HEK293 (cell line): Measurements from ENCODE around the gene JOSD2.
A peak's percentile ranks its signal among the peaks of the same experiment; 100 is the strongest.

Source experiments
- CTCF ChIA-PET: fragments of 350-600 bp; formaldehyde crosslinking; extraction: SDS; loops from one replicate; lab custom pipeline; 2021; ENCODE audit warnings: antibody characterized with exemption; lab: Yijun Ruan, JAX
- POLR2A ChIA-PET: fragments of 300-600 bp; formaldehyde crosslinking; extraction: SDS; loops from one replicate; lab custom pipeline; 2020; ENCODE audit warnings: antibody characterized with exemption, inconsistent platforms; lab: Yijun Ruan, JAX
- H3K27ac ChIP-seq: fragments of 200-500 bp; sonication (Bioruptor generic); 2 replicates; pipeline ENCODE4 v1.5.1; 2014; ENCODE audit warnings: low read depth, low read length, control low read depth, inconsistent platforms; ENCODE audit errors: extremely low read depth
- H3K36me3 ChIP-seq, 2 experiments: fragments of 200-500 bp in 1 of 2; sonication (Bioruptor generic) in 1 of 2; 1 replicate in 1 of 2; 2 replicates in 1 of 2; pipeline ENCODE4 v1.5.1; 2014 to 2017; ENCODE audit warnings: inconsistent platforms in 2 of 2, low read length in 2 of 2; ENCODE audit not compliant: control insufficient read depth in 2 of 2, insufficient read depth in 1 of 2
- H3K4me1 ChIP-seq: fragments of 200-500 bp; sonication (Bioruptor generic); 2 replicates; pipeline ENCODE4 v1.5.1; 2014; ENCODE audit warnings: mild to moderate bottlenecking, low read length, inconsistent platforms; ENCODE audit not compliant: control insufficient read depth, insufficient read depth
- H3K4me3 ChIP-seq: 2 replicates; pipeline ENCODE4 v1.5.1; 2011; ENCODE audit warnings: low read depth, mild to moderate bottlenecking, control low read depth, low read length, moderate library complexity
- H3K9me3 ChIP-seq: fragments of 200-500 bp; sonication (Bioruptor generic); 2 replicates; pipeline ENCODE4 v1.5.1; 2014; ENCODE audit warnings: low read depth, low read length, inconsistent platforms; ENCODE audit not compliant: control insufficient read depth, insufficient read depth
- GLI4 ChIP-seq: fragments of 450-650 bp; formaldehyde crosslinking; IDR thresholded peaks from 2 replicates; pipeline ENCODE4 v1.5.1; 2016; ENCODE audit warnings: missing biosample characterization, missing genetic modification characterization
- GLIS1 ChIP-seq: fragments of 450-650 bp; formaldehyde crosslinking; IDR thresholded peaks from 2 replicates; pipeline ENCODE4 v1.5.1; 2016; ENCODE audit warnings: missing biosample characterization, missing genetic modification characterization
- ZBTB6 ChIP-seq: fragments of 450-650 bp; formaldehyde crosslinking; IDR thresholded peaks from 2 replicates; pipeline ENCODE4 v1.5.1; 2017; ENCODE audit warnings: missing biosample characterization, missing genetic modification characterization
- ZNF121 ChIP-seq: fragments of 450-650 bp; formaldehyde crosslinking; IDR thresholded peaks from 2 replicates; pipeline ENCODE4 v1.5.1; 2016; ENCODE audit warnings: missing biosample characterization, missing genetic modification characterization
- ZNF280D ChIP-seq: fragments of 450-650 bp; formaldehyde crosslinking; IDR thresholded peaks from 2 replicates; pipeline ENCODE4 v1.5.1; 2016; ENCODE audit warnings: missing biosample characterization, missing genetic modification characterization
- ZNF341 ChIP-seq: fragments of 450-650 bp; formaldehyde crosslinking; IDR thresholded peaks from 2 replicates; pipeline ENCODE4; 2016; ENCODE audit warnings: low read depth, missing biosample characterization, missing genetic modification characterization
- ZNF366 ChIP-seq: fragments of 450-650 bp; formaldehyde crosslinking; conservative IDR thresholded peaks from 2 replicates; pipeline ENCODE4 v1.5.1; 2016; ENCODE audit warnings: missing biosample characterization, missing genetic modification characterization
- ZNF549 ChIP-seq: fragments of 450-650 bp; IDR thresholded peaks from 2 replicates; pipeline ENCODE4 v1.5.1; 2018; ENCODE audit warnings: missing biosample characterization, missing genetic modification characterization, mild to moderate bottlenecking, inconsistent platforms, moderate library complexity
- TF ChIP-seq, protein P1 (sequence below): fragments of 450-650 bp; formaldehyde crosslinking; IDR thresholded peaks from 2 replicates; pipeline ENCODE4 v1.5.1; 2016; ENCODE audit warnings: missing biosample characterization, missing genetic modification characterization
- TF ChIP-seq, protein P2 (sequence below): fragments of 450-650 bp; formaldehyde crosslinking; IDR thresholded peaks from 2 replicates; pipeline ENCODE4 v1.5.1; 2016; ENCODE audit warnings: missing biosample characterization, missing genetic modification characterization
- TF ChIP-seq, protein P3 (sequence below): fragments of 450-650 bp; formaldehyde crosslinking; IDR thresholded peaks from 2 replicates; pipeline ENCODE4 v1.5.1; 2017; ENCODE audit warnings: missing biosample characterization, missing genetic modification characterization

The JOSD2 gene

DNA sequence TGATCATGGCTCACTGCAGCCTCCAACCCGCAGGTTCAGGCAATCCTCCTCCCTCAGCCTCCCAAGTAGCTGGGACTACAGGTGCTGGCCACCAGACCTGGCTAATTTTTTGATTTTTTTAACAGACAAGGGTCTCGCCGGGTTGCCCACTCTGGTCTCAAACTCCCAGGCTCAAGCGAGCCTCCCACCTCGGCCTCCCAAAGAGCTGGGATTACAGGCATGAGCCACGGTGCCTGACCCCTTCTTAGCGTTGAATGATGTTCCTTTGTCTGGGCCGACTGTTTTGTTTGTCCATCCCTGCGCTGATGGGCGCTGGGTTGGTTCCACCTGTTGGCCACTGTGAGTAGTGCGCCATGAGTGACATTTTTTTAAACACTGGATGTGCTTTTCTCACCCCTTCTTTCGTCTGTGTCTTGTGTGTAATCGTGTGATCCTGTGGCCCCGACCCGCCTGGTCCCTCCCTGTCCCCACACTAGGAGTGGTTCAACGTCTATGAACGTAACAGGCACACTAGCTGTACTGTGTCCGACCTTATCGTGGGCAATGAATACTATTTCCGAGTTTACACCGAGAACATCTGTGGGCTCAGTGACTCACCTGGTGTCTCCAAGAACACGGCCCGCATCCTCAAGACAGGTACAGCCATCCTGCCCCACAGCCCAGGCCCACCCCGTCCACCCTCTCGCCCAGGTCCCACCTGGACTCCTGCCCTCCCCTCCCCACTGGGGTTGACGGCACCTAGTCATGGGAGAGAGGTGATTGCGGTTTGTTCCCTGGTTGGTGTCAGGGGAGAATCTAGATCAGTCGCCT, 49.7 kb downstream of the JOSD2 start (continued):
- TF ChIP-seq, protein P1, sequence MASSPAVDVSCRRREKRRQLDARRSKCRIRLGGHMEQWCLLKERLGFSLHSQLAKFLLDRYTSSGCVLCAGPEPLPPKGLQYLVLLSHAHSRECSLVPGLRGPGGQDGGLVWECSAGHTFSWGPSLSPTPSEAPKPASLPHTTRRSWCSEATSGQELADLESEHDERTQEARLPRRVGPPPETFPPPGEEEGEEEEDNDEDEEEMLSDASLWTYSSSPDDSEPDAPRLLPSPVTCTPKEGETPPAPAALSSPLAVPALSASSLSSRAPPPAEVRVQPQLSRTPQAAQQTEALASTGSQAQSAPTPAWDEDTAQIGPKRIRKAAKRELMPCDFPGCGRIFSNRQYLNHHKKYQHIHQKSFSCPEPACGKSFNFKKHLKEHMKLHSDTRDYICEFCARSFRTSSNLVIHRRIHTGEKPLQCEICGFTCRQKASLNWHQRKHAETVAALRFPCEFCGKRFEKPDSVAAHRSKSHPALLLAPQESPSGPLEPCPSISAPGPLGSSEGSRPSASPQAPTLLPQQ (tag by site-specific recombination), result peak; percentile 32; the same call in 1 of the 2 replicates
- TF ChIP-seq GLI4 (tag by site-specific recombination), result peak; percentile 12; the same call in 1 of the 2 replicates
- TF ChIP-seq ZNF366 (tag by site-specific recombination), result peak; percentile 51
- TF ChIP-seq ZNF121 (tag by site-specific recombination), result peak; percentile 68
- TF ChIP-seq GLIS1 (tag by site-specific recombination), result peak; percentile 28; the same call in 1 of the 2 replicates
- TF ChIP-seq ZBTB6, result no peak

GRCh38 chr19:50460161-50460765, 50.7 kb downstream of the JOSD2 start:
- H3K36me3 ChIP-seq, result no peaks in the 10 kb centered on the region
- no peak overlapping the region for H3K4me3 ChIP-seq
- H3K27ac ChIP-seq, result no peak overlapping the region
- TF ChIP-seq ZNF341 (peak; percentile 53; the same call in 1 of the 2 replicates), ZNF280D (tag by site-specific recombination) (no peak)
- CTCF ChIA-PET, result interaction anchor here (0.6 to 4.7 kb wide), 38 partner anchors 8 to 852 kb away, joined by 3 to 99 read pairs (median 4); partner anchors contain the start of genes JOSD2 and NR1H2
- H3K9me3 ChIP-seq, result no peaks in the 10 kb centered on the region
- H3K4me1 ChIP-seq, result no peaks in the 10 kb centered on the region
- POLR2A ChIA-PET, result interaction anchor here (0.7 to 1.5 kb wide), 8 partner anchors 14 to 532 kb away, joined by 3 to 5 read pairs (median 4); partner anchors contain the start of genes JOSD2 and NR1H2

DNA sequence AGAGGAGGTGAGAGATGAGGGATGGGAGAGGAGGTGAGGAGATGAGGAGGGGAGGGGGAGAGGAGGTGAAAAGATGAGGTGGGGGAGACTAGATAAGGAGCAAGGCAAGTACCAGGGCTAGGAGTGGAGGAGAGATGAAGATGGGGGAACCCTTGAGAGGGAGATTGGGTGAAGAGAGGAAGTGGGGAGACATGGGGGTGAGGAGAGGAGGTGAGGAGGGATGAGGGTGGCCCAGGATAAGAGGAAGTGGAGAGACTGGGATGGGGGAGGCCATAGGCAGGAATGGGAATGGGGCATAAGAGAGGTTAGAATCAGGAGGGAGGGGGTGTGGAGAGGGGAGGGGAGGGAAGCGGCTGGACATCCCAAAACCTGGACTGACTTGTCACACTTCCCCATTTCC, 51.4 kb downstream of the JOSD2 start:
- no peaks in the 10 kb centered on the region for H3K4me1 ChIP-seq
- no peaks in the 10 kb centered on the region for H3K36me3 ChIP-seq
- POLR2A ChIA-PET, result interaction anchor here (1.0 kb wide), 1 partner anchor 102 kb away, joined by 4 read pairs; no protein-coding TSS in a partner anchor
- CTCF ChIA-PET, result interaction anchor here (0.6 to 4.7 kb wide), 9 partner anchors 13 to 108 kb away, joined by 3 to 99 read pairs (median 11); partner anchors contain the start of gene NR1H2
- TF ChIP-seq, protein P2, sequence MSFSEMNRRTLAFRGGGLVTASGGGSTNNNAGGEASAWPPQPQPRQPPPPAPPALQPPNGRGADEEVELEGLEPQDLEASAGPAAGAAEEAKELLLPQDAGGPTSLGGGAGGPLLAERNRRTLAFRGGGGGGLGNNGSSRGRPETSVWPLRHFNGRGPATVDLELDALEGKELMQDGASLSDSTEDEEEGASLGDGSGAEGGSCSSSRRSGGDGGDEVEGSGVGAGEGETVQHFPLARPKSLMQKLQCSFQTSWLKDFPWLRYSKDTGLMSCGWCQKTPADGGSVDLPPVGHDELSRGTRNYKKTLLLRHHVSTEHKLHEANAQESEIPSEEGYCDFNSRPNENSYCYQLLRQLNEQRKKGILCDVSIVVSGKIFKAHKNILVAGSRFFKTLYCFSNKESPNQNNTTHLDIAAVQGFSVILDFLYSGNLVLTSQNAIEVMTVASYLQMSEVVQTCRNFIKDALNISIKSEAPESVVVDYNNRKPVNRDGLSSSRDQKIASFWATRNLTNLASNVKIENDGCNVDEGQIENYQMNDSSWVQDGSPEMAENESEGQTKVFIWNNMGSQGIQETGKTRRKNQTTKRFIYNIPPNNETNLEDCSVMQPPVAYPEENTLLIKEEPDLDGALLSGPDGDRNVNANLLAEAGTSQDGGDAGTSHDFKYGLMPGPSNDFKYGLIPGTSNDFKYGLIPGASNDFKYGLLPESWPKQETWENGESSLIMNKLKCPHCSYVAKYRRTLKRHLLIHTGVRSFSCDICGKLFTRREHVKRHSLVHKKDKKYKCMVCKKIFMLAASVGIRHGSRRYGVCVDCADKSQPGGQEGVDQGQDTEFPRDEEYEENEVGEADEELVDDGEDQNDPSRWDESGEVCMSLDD (tag by site-specific recombination), result 0 out of 2 replicates have a peak, but pooled peaks have one; percentile 20
- TF ChIP-seq, protein P3, sequence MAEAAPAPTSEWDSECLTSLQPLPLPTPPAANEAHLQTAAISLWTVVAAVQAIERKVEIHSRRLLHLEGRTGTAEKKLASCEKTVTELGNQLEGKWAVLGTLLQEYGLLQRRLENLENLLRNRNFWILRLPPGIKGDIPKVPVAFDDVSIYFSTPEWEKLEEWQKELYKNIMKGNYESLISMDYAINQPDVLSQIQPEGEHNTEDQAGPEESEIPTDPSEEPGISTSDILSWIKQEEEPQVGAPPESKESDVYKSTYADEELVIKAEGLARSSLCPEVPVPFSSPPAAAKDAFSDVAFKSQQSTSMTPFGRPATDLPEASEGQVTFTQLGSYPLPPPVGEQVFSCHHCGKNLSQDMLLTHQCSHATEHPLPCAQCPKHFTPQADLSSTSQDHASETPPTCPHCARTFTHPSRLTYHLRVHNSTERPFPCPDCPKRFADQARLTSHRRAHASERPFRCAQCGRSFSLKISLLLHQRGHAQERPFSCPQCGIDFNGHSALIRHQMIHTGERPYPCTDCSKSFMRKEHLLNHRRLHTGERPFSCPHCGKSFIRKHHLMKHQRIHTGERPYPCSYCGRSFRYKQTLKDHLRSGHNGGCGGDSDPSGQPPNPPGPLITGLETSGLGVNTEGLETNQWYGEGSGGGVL (tag by site-specific recombination), result peak; percentile 34; the same call in 1 of the 2 replicates
- TF ChIP-seq ZNF549 (tag by site-specific recombination), result no peak
- no peak overlapping the region for H3K4me3 ChIP-seq
- no peaks in the 10 kb centered on the region for H3K9me3 ChIP-seq
- no peak overlapping the region for H3K27ac ChIP-seq
